Skeletal muscle tissue (tissue), 4 donors: ENCODE data around the gene ALDH16A1. TPM values are rescaled to one million over a fixed set of nuclear protein-coding genes. Genes with fewer than 3 reads are reported as not detected.
A peak's percentile ranks its signal among the peaks of the same experiment; 100 is the strongest.

ENCODE experiments used
- H3K27ac ChIP-seq: one replicate; pipeline ENCODE4 v1.7.0; 2013; ENCODE audit warnings: mild to moderate bottlenecking, low read depth, low read length, inconsistent platforms
- H3K27me3 ChIP-seq, 3 donors: one replicate each; pipeline ENCODE4 v1.7.0; 2013; ENCODE audit warnings: low read length in 3 of 3; ENCODE audit not compliant: control insufficient read depth in 3 of 3, insufficient read depth in 3 of 3
- H3K36me3 ChIP-seq, 3 donors: one replicate each; pipeline ENCODE4 v1.7.0; 2013; ENCODE audit warnings: low read length in 3 of 3; ENCODE audit not compliant: control insufficient read depth in 3 of 3, insufficient read depth in 3 of 3
- H3K4me1 ChIP-seq, 3 donors: one replicate each; pipeline ENCODE4 v1.7.0; 2013; ENCODE audit warnings: low read length in 3 of 3, mild to moderate bottlenecking in 3 of 3; ENCODE audit not compliant: control insufficient read depth in 3 of 3, insufficient read depth in 3 of 3
- H3K4me3 ChIP-seq, 3 donors: one replicate each; pipeline ENCODE4 v1.7.0; 2013; ENCODE audit warnings: low read length in 3 of 3
- H3K9ac ChIP-seq, 3 donors: one replicate each; pipeline ENCODE4 v1.7.0; 2013; ENCODE audit warnings: low read length in 3 of 3, mild to moderate bottlenecking in 3 of 3, moderate library complexity in 2 of 3, low read depth in 1 of 3
- H3K9me3 ChIP-seq, 3 donors: one replicate each; pipeline ENCODE4 v1.7.0; 2013; ENCODE audit warnings: low read length in 3 of 3; ENCODE audit not compliant: control insufficient read depth in 3 of 3
- total RNA-seq: library from RNA; depleted of rRNA; stranded (reverse); fragments of >200 nt; gene quantifications from one replicate; pipeline ENCODE4 v1.2.3, GENCODE V29; 2014
- donor health status: Osteomylitis.

The ALDH16A1 gene
- total RNA-seq: 20.9 TPM

GRCh38 chr19:49453013-49453756, at the start of gene ALDH16A1:
Gene ALDH16A1 (plus strand): TSS chr19:49453225. CDS start chr19:49453332, 107 bp downstream.
- peaks cover 24 to 29% (median 28%) of the 10 kb centered on the region in 3 donors for H3K4me1 ChIP-seq
- H3K27me3 ChIP-seq: no peaks in the 10 kb centered on the region
- H3K9ac ChIP-seq: peak within 1 kb of the TSS; percentile 83 to 95 (median 92)
- peak within 1 kb of the TSS; percentile 99 to 100 (median 100) for H3K4me3 ChIP-seq
- H3K9me3 ChIP-seq: no peaks in the 10 kb centered on the region
- peaks cover 4 to 10% (median 5%) of the 10 kb centered on the region in 3 donors for H3K36me3 ChIP-seq
- peak within 1 kb of the TSS; percentile 95 for H3K27ac ChIP-seq

- Histone ChIP-seq H3K4me3 (no peak overlapping the region), H3K9ac (no peak overlapping the region), H3K36me3 (no peaks in the 10 kb centered on the region), H3K9me3 (no peaks in the 10 kb centered on the region), H3K27me3 (peaks cover 0 to 8% (median 4%) of the 10 kb centered on the region in 3 donors), H3K27ac (no peak overlapping the region), H3K4me1 (no peaks in the 10 kb centered on the region)
These were observed 49.4 kb upstream of the ALDH16A1 start for GRCh38 chr19:49403404-49404187.

DNA sequence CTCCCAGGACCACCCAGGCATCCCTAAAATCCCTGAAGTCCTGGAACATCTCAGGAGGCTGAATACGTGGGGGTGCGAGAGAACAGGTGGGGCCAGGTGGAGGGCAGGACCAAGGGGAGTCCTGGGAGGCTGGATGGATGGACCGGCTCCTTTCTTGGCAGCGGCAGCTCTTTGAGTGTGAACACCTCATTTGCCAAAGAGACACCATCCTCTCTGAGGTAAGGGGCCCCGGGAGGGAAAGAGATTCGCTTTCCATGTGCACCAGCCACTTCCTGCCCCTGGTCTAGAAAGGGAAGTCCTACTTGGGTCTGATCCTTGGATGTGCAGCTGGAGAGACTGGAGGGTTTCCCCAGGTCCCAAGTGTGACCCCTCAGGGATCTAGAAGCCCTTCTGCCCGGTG, 45.9 kb upstream of the ALDH16A1 start:
- peaks cover 0 to 13% (median 0%) of the 10 kb centered on the region in 3 donors for H3K27me3 ChIP-seq
- H3K36me3 ChIP-seq: no peaks in the 10 kb centered on the region
- no peak overlapping the region for H3K9ac ChIP-seq
- no peak overlapping the region for H3K27ac ChIP-seq
- no peaks in the 10 kb centered on the region for H3K4me1 ChIP-seq
- no peak overlapping the region for H3K4me3 ChIP-seq
- no peaks in the 10 kb centered on the region for H3K9me3 ChIP-seq

- Histone ChIP-seq H3K9ac (no peak overlapping the region), H3K4me3 (no peak overlapping the region), H3K36me3 (no peaks in the 10 kb centered on the region), H3K27ac (no peak overlapping the region), H3K4me1 (no peaks in the 10 kb centered on the region), H3K9me3 (no peaks in the 10 kb centered on the region), H3K27me3 (peaks cover 0 to 16% (median 1%) of the 10 kb centered on the region in 3 donors)
These were observed 45.5 kb upstream of the ALDH16A1 start for GRCh38 chr19:49407482-49408015.

- H3K9me3 ChIP-seq: no peaks in the 10 kb centered on the region
- H3K4me3 ChIP-seq: no peak overlapping the region
- H3K27me3 ChIP-seq: peaks cover 0 to 16% (median 8%) of the 10 kb centered on the region in 3 donors
- no peaks in the 10 kb centered on the region for H3K36me3 ChIP-seq
- H3K4me1 ChIP-seq: no peaks in the 10 kb centered on the region
- H3K9ac ChIP-seq: no peak overlapping the region
- no peak overlapping the region for H3K27ac ChIP-seq
These were observed 44.1 kb upstream of the ALDH16A1 start for GRCh38 chr19:49408816-49409440.

- Histone ChIP-seq H3K4me1 (no peaks in the 10 kb centered on the region), H3K9me3 (no peaks in the 10 kb centered on the region), H3K27me3 (peaks cover 0 to 16% (median 13%) of the 10 kb centered on the region in 3 donors), H3K9ac (no peak overlapping the region), H3K36me3 (no peaks in the 10 kb centered on the region), H3K4me3 (no peak overlapping the region), H3K27ac (no peak overlapping the region)
These were observed 43.5 kb upstream of the ALDH16A1 start for GRCh38 chr19:49409441-49410029.

- Histone ChIP-seq H3K36me3 (no peaks in the 10 kb centered on the region), H3K9ac (no peak overlapping the region), H3K27ac (no peak overlapping the region), H3K4me1 (no peaks in the 10 kb centered on the region), H3K4me3 (no peak overlapping the region), H3K9me3 (no peaks in the 10 kb centered on the region), H3K27me3 (peaks cover 4 to 27% (median 20%) of the 10 kb centered on the region in 3 donors)
These were observed 41.2 kb upstream of the ALDH16A1 start for GRCh38 chr19:49411681-49412326.

DNA sequence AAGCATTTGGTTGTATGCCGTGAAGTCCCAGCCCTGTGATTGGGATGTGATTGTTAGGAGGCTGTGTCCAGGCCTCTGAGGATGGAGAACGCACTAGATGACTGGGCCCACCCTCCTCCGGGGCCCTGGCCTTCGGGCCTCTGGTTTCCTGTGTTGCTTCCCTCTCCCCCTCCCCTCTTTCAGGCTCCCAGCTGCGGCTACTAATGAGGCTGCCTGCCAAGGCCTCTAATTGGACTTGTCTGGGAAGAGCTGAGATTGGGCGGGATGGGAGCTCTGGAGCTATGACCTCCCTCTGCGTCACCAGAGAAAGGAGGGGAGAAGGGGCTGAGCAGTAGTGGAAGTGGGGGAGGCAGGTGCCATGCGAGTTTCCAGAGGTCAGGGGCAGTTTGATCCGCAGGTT, 39.7 kb upstream of the ALDH16A1 start:
- H3K4me3 ChIP-seq: no peak overlapping the region
- peaks cover 16 to 41% (median 27%) of the 10 kb centered on the region in 3 donors for H3K27me3 ChIP-seq

DNA sequence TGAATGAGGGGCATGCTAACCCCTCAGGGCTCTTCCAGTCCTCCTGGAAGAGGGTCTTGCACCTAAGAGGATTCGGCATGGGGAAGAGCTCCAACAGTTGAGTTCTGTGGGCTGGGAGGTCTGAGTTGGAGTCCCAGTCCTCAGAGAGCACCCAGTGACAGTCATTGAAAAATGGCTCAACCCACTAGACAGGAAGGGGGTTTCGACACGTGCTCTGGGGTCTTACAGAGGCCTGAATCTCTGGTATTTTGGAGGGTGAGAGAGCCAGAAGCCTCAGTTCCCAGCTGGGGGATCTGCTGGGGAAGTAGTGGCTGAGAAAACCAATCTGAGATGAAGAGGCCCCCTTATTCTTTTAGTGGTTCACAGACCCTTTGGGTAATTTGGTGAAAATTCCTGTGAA, 38.8 kb upstream of the ALDH16A1 start:
- no peaks in the 10 kb centered on the region for H3K9me3 ChIP-seq
- no peak overlapping the region for H3K27ac ChIP-seq
- no peaks in the 10 kb centered on the region for H3K36me3 ChIP-seq
- H3K4me3 ChIP-seq: no peak overlapping the region
- no peaks in the 10 kb centered on the region for H3K4me1 ChIP-seq
- peaks cover 24 to 50% (median 33%) of the 10 kb centered on the region in 3 donors for H3K27me3 ChIP-seq
- H3K9ac ChIP-seq: no peak overlapping the region

More for the DNA sequence above, 39.7 kb upstream of the ALDH16A1 start:
- no peaks in the 10 kb centered on the region for H3K9me3 ChIP-seq
- H3K27ac ChIP-seq: no peak overlapping the region
- no peaks in the 10 kb centered on the region for H3K4me1 ChIP-seq
- H3K36me3 ChIP-seq: no peaks in the 10 kb centered on the region
- no peak overlapping the region for H3K9ac ChIP-seq
